ENCODE data around the gene STEAP1B.
"Not testable (repeated sequence)": the region's sequence is repeated elsewhere in the genome, so short reads cannot be mapped to it uniquely, and the experiment has no call there.

Gene STEAP1B

GRCh38 chr7:22444181-22444971 is 55.6 kb downstream of the STEAP1B start:
- in situ Hi-C loops (cut with MboI; ENCODE audit: low pct_unique_long_range_greater_than_20kb, low sequenced_read_pairs, unreplicated experiment): no loop called here
- no peak for DNase-seq (ENCODE audit: low spot score)
- TF ChIP-seq CTCF (IDR thresholded peaks at IDR 0.05; ENCODE audit: extremely low read depth, insufficient read depth, missing control alignments): no peak

DNA sequence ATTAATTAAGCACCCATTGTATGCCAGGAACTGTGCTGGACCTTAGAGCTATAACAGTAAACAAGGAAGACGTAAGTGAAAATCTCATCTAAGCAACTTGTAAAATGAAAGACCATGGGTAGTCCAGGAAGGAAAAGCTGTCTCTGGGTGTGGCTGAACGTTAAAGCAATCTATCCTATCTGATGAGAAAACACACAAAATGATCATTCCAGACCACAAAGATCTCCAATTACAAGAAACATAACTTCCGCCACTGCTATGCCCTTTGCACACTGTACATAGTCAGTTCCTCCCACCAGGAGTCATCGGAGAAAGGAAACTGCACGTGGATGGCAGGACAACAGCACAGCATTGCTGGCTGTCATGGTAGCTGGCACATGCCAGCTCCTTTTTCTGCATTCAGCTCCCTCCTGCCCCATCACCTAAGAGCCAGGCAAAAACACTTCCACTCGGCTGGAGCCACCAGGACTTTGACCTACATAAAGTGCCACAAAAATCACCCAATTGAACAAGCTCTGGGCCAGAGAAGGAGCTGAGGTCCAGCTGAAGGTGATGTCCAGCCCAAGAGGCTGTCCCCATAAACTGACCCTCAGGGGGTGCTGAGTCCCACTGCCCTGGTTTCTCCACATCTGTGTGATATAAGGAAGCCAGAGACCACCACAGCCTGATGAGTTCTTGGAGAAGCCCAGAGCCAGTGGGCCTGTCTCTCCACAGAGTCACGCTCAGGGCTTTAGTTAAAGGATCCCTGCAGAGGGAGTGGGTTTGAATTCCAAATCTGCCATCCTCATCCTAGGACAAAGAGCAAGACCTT is 56.4 kb downstream of the STEAP1B start:
- no peak for DNase-seq (ENCODE audit: low spot score)
- in situ Hi-C loops (cut with MboI; ENCODE audit: low pct_unique_long_range_greater_than_20kb, low sequenced_read_pairs, unreplicated experiment): no loop called here
- TF ChIP-seq CTCF (IDR thresholded peaks at IDR 0.05; ENCODE audit: extremely low read depth, insufficient read depth, missing control alignments): no peak

DNA sequence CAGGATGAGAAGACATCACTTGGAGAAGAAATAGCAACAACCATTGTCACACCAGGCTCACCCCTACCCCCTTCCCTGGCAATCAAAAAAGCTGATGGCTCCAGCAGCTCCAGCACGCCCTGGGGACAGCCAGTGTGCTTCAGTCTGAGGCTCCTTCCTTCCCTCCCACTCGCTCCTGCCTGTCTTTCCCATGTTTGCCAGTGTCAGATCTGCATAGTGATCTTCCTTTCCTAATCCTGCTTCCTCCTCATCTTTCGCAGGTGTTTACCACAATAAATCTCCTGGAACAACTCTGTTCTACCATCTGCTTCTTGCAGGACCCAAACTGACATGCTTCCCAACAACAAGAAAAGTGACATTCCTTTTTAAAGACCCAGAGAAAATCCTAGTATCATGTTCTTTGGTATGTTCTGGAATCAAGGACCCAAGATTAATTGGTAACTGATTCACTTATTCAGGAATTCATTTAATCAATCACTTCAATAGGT is 57.1 kb downstream of the STEAP1B start:
- in situ Hi-C loops (cut with MboI; ENCODE audit: low pct_unique_long_range_greater_than_20kb, low sequenced_read_pairs, unreplicated experiment): no loop called here
- no peak for TF ChIP-seq CTCF (IDR thresholded peaks at IDR 0.05; ENCODE audit: extremely low read depth, insufficient read depth, missing control alignments)
- DNase-seq (ENCODE audit: low spot score): no peak

DNA sequence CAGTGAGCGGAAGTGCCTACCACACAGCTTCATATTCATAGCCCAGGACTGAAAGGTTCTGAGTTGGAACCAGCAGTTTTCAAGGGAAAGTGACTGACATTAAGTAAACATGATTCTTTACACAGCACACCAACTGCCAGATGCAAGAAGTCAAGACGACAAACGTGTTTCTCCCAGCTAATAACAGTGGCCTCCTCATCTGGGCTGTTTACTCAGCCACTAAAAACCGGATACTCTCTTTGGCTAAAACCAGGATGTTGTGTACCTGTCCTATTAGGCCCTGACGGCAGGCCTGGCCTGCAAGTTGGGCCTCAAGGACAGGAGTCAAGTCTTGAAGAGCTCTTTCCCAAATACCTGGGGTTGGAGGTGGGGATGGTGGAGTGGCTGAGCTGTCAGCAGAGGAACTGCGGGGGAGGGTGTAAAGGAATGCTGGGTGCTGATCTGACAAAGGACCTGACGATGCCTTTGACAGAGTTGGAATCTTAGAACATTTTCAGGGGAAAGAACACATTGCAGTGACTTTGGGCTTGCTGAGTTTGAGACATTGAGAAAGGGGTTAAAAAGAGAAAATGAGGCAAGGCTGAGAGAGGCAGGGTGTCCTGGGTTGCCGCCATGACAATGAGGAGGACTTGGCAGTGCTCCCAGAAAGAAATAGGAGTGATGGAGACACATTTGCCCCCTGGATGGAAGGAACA is 57.7 kb downstream of the STEAP1B start:
- DNase-seq (ENCODE audit: low spot score): no peak
- in situ Hi-C loops (cut with MboI; ENCODE audit: low pct_unique_long_range_greater_than_20kb, low sequenced_read_pairs, unreplicated experiment): no loop called here
- no peak for TF ChIP-seq CTCF (IDR thresholded peaks at IDR 0.05; ENCODE audit: extremely low read depth, insufficient read depth, missing control alignments)

GRCh38 chr7:22441157-22441556 is 58.8 kb downstream of the STEAP1B start:
- in situ Hi-C loops (cut with MboI; ENCODE audit: low pct_unique_long_range_greater_than_20kb, low sequenced_read_pairs, unreplicated experiment): no loop called here
- TF ChIP-seq CTCF (IDR thresholded peaks at IDR 0.05; ENCODE audit: extremely low read depth, insufficient read depth, missing control alignments): no peak
- no peak for DNase-seq (ENCODE audit: low spot score)

DNA sequence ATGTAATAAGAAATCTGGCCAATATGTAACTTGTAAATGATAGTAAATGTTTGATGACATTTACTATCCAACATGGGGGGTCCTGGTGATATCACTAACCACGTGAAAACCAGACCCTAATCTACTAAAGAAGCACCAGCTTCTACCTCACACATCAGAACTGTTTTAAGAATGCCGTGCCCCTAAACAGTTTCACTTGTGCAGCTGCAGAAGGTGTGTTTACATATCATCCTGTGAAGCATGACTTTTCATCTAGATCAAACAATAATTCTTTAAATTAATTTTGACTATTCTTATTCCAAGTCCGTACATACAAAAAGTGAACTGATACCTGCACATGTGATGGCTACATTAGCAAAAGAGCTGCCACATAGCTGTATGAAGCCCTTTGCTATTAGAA is 61.0 kb downstream of the STEAP1B start:
- no peak for DNase-seq (ENCODE audit: low spot score)
- in situ Hi-C loops (cut with MboI; ENCODE audit: low pct_unique_long_range_greater_than_20kb, low sequenced_read_pairs, unreplicated experiment): no loop called here
- TF ChIP-seq CTCF (IDR thresholded peaks at IDR 0.05; ENCODE audit: extremely low read depth, insufficient read depth, missing control alignments): no peak

DNA sequence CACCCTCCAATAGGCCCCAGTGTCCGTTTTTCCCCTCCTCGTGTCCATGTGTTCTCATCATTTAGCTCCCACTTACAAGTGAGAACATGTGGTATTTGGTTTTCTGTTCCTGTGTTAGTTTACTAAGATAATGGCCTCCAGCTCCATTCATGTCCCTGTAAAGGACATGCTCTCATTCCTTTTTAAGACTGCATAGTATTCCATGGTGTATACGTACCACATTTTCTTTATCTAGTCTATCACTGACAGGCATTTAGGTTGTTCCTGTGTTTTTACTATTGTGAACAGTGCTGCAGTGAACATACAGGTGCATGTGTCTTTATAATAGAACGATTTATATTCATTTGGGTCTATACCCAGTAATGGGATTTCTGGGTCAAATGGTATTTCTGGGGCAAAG is 63.4 kb downstream of the STEAP1B start:
- in situ Hi-C loops (cut with MboI; ENCODE audit: low pct_unique_long_range_greater_than_20kb, low sequenced_read_pairs, unreplicated experiment); DNase-seq (ENCODE audit: low spot score): not testable (repeated sequence)

Data from GM13977 (cell line).